DOHH2 (cell line): ENCODE data around the gene CFAP221.

Experiments
- H3F3A ChIP-seq: fragments of 200-600 bp; sonication (generic), shearing (Covaris generic); 2 replicates; pipeline ENCODE4 v1.6.0; 2016; ENCODE audit warnings: antibody characterized with exemption, mild to moderate bottlenecking; ENCODE audit not compliant: control insufficient read depth, insufficient read depth
- H3K27ac ChIP-seq: fragments of 200-600 bp; sonication (generic); 2 replicates; pipeline ENCODE4 v1.5.1; 2014; ENCODE audit warnings: low read depth, mild to moderate bottlenecking, low read length, moderate library complexity
- H3K27me3 ChIP-seq: fragments of 200-600 bp; sonication (generic); 2 replicates; pipeline ENCODE4 v1.6.1; 2014; ENCODE audit warnings: mild to moderate bottlenecking, low read length, mixed read lengths; ENCODE audit not compliant: control insufficient read depth
- H3K36me3 ChIP-seq: fragments of 200-600 bp; sonication (generic); 2 replicates; pipeline ENCODE4 v1.6.1; 2014; ENCODE audit warnings: mild to moderate bottlenecking, low read length, moderate library complexity, mixed read lengths; ENCODE audit not compliant: control insufficient read depth
- H3K4me1 ChIP-seq: fragments of 200-600 bp; sonication (generic); 2 replicates; pipeline ENCODE4 v1.6.1; 2014; ENCODE audit warnings: mild to moderate bottlenecking, low read length, mixed read lengths; ENCODE audit not compliant: control insufficient read depth
- H3K4me2 ChIP-seq: fragments of 200-600 bp; sonication (generic); 2 replicates; pipeline ENCODE4 v1.6.0; 2014; ENCODE audit warnings: mild to moderate bottlenecking, low read length, moderate library complexity
- H3K4me3 ChIP-seq: fragments of 200-600 bp; sonication (generic); 2 replicates; pipeline ENCODE4 v1.5.1; 2014; ENCODE audit warnings: mild to moderate bottlenecking, low read length, mixed read lengths
- H3K79me2 ChIP-seq: fragments of 200-600 bp; sonication (generic); 2 replicates; pipeline ENCODE4 v1.6.1; 2014; ENCODE audit warnings: mild to moderate bottlenecking, low read length, mixed read lengths; ENCODE audit not compliant: control insufficient read depth
- H3K9me2 ChIP-seq: fragments of 200-600 bp; sonication (generic); replicated peaks from 2 replicates; pipeline ENCODE4 v1.6.1; 2014; ENCODE audit warnings: mild to moderate bottlenecking, low read length, mixed read lengths; ENCODE audit not compliant: control insufficient read depth
- H3K9me3 ChIP-seq: fragments of 200-600 bp; sonication (generic); 2 replicates; pipeline ENCODE4 v1.6.1; 2014; ENCODE audit warnings: antibody characterized with exemption, low read length, mixed read lengths; ENCODE audit not compliant: control insufficient read depth, insufficient read depth
- H4K20me1 ChIP-seq: fragments of 200-600 bp; sonication (generic); 2 replicates; pipeline ENCODE4 v1.6.0; 2014; ENCODE audit warnings: low read depth, mild to moderate bottlenecking, antibody characterized with exemption, low read length, moderate library complexity; ENCODE audit not compliant: control insufficient read depth, insufficient read depth
- EZH2phosphoT487 ChIP-seq: fragments of 200-600 bp; sonication (generic); IDR thresholded peaks from 2 replicates; pipeline ENCODE4 v1.6.1; 2017; ENCODE audit warnings: borderline replicate concordance, mild to moderate bottlenecking, antibody characterized with exemption, low read length, moderate library complexity, mixed read lengths
- TF ChIP-seq, protein P1 (sequence below): fragments of 200-600 bp; sonication (generic); IDR thresholded peaks from one replicate; pipeline ENCODE4 v1.5.1; 2014; ENCODE audit warnings: antibody characterized with exemption, mild to moderate bottlenecking, low read depth, low read length; ENCODE audit not compliant: poor library complexity, severe bottlenecking

The CFAP221 gene

DNA sequence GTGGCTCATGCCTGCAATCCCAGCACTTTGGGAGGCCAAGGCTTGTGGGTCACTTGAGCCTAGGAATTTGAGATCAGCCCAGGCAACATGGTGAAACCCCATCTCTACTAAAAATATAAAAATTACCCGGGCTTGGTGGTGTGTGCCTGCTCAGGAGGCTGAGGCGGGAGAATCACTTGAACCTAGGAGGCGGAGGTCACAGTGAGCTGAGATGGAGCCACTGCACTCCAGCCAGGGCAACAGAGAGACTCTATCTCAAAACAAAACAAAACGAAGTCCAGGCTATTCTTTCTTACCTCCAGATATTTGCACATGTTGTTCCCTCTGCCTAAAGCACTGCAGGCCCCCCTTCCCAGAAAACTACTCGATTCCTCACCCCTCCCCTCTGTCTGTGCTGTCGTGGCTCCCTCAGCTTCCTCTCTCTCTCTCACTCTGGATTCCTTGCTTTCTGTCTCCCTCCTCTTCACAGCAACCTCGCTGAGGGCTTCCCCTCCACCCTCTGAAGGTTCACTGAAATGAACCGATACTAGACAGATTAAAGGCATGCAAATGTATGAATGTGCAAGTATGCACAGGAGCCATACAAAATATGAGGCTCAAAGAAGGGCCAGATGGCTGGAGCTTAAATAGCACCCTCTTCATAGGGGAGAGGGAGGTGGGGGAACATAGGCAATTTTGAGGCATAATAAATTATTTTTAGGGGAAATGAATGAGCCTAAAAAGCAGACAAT is 153.2 kb downstream of the CFAP221 start:
- Histone ChIP-seq H3F3A (no peaks in the 10 kb centered on the region), H3K27me3 (0 out of 2 replicates have a peak, but pooled peaks cover 4% of the 10 kb centered on the region), H3K4me3 (no peak overlapping the region), H3K4me2 (no peak overlapping the region), H4K20me1 (no peaks in the 10 kb centered on the region), H3K27ac (no peak overlapping the region), H3K9me3 (no peaks in the 10 kb centered on the region), H3K79me2 (no peaks in the 10 kb centered on the region), H3K4me1 (peaks cover 6% of the 10 kb centered on the region), H3K9me2 (no peaks in the 10 kb centered on the region), H3K36me3 (no peaks in the 10 kb centered on the region)
- TF ChIP-seq EZH2phosphoT487, result no peak
- TF ChIP-seq, protein P1, sequence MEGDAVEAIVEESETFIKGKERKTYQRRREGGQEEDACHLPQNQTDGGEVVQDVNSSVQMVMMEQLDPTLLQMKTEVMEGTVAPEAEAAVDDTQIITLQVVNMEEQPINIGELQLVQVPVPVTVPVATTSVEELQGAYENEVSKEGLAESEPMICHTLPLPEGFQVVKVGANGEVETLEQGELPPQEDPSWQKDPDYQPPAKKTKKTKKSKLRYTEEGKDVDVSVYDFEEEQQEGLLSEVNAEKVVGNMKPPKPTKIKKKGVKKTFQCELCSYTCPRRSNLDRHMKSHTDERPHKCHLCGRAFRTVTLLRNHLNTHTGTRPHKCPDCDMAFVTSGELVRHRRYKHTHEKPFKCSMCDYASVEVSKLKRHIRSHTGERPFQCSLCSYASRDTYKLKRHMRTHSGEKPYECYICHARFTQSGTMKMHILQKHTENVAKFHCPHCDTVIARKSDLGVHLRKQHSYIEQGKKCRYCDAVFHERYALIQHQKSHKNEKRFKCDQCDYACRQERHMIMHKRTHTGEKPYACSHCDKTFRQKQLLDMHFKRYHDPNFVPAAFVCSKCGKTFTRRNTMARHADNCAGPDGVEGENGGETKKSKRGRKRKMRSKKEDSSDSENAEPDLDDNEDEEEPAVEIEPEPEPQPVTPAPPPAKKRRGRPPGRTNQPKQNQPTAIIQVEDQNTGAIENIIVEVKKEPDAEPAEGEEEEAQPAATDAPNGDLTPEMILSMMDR, result no peak

DNA sequence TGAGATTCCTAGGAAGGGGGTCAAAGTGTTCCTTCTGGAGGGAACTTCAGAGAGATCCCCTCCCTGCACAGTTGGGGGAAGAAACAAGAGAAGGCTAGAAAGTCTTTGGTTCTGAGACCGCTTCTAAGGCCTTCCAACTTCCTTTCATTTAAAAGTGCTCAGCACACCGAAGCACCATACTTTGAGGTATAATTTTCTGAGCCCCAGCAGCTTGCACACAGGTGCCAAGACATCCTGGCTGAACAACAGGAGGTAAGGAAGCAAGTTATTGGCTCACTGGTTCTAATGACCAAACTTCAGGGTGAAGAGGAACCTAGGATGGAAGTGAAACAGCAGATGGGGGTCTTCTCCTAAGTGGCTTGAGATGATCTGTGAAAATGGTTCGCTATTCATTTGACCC is 154.0 kb downstream of the CFAP221 start:
- no peaks in the 10 kb centered on the region for H3K9me2 ChIP-seq
- H3F3A ChIP-seq, result no peaks in the 10 kb centered on the region
- no peak for TF ChIP-seq EZH2phosphoT487
- TF ChIP-seq, protein P1, result no peak
- H3K79me2 ChIP-seq, result no peaks in the 10 kb centered on the region
- 0 out of 2 replicates have a peak, but pooled peaks cover 4% of the 10 kb centered on the region for H3K27me3 ChIP-seq
- H3K4me2 ChIP-seq, result no peak overlapping the region
- no peak overlapping the region for H3K4me3 ChIP-seq
- H4K20me1 ChIP-seq, result no peaks in the 10 kb centered on the region
- H3K9me3 ChIP-seq, result no peaks in the 10 kb centered on the region
- H3K4me1 ChIP-seq, result peaks cover 6% of the 10 kb centered on the region
- no peaks in the 10 kb centered on the region for H3K36me3 ChIP-seq
- no peak overlapping the region for H3K27ac ChIP-seq

DNA sequence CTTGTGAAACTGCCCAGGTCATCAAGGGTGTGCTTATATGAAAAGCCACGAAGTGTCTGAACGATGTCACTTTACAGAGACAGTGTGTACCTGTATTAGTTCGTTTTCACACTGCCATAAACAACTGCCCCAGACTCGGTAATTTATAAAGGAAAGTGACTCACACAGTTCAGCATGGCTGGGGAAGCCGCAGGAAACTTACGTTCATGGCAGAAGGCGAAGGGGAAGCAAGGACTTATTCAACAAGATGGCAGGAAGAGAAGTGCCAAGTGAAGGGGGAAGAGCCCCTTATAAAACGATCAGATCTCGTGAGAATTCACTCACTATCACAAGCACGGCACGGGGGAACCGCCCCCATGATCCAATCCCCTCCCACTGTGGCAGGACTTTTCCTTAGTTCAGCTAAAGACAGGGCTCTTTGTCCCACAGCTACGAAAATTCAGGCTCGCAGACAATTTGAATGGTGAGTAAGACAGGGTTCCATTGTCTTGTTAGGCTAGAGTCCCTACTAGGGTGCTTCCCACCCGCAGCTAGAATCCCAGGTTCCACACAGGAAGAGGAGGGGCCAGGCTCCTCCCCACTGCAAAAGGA is 154.9 kb downstream of the CFAP221 start:
- Histone ChIP-seq H3K9me2 (no peaks in the 10 kb centered on the region), H3K36me3 (no peaks in the 10 kb centered on the region), H3K27me3 (0 out of 2 replicates have a peak, but pooled peaks cover 4% of the 10 kb centered on the region), H4K20me1 (no peaks in the 10 kb centered on the region), H3K4me3 (no peak overlapping the region), H3K4me1 (peaks cover 6% of the 10 kb centered on the region), H3K79me2 (no peaks in the 10 kb centered on the region), H3K9me3 (no peaks in the 10 kb centered on the region), H3F3A (no peaks in the 10 kb centered on the region), H3K4me2 (no peak overlapping the region), H3K27ac (no peak overlapping the region)
- TF ChIP-seq, protein P1, result no peak
- TF ChIP-seq EZH2phosphoT487, result no peak
